ENCODE measurements around the gene AFF1.

Gene AFF1

GRCh38 chr4:86935566-86935852, 698 bp downstream of the AFF1 start:
- H3K36me3 Mint-ChIP-seq, result peaks cover 11% of the 10 kb centered on the region
- CTCF ChIA-PET, result interaction anchor here (0.8 to 4.2 kb wide), 8 partner anchors 13 to 279 kb away, joined by 3 to 29 read pairs (median 6); no protein-coding TSS in a partner anchor

GRCh38 chr4:86935853-86936733, 1.3 kb downstream of the AFF1 start:
- Mint-ChIP-seq H3K9me3 (no peaks in the 10 kb centered on the region), H3K4me1 (peaks cover 65% of the 10 kb centered on the region), H3K36me3 (peaks cover 11% of the 10 kb centered on the region), H3K27ac (peak overlapping the region; percentile 96), H3K4me3 (peak overlapping the region; percentile 80), H3K27me3 (no peaks in the 10 kb centered on the region)
- peak; percentile 80 for DNase-seq
- CTCF ChIA-PET, result interaction anchor here (0.8 to 4.2 kb wide), 8 partner anchors 13 to 278 kb away, joined by 3 to 29 read pairs (median 6); no protein-coding TSS in a partner anchor

More at GRCh38 chr4:86935566-86935852, 698 bp downstream of the AFF1 start:
- H3K9me3 Mint-ChIP-seq, result no peaks in the 10 kb centered on the region
- peak overlapping the region; percentile 80 for H3K4me3 Mint-ChIP-seq
- H3K27ac Mint-ChIP-seq, result peak overlapping the region; percentile 96
- no peak for DNase-seq
- no peaks in the 10 kb centered on the region for H3K27me3 Mint-ChIP-seq
- peaks cover 59% of the 10 kb centered on the region for H3K4me1 Mint-ChIP-seq

GRCh38 chr4:86938771-86939520, 4.1 kb downstream of the AFF1 start:
- Mint-ChIP-seq H3K27me3 (no peaks in the 10 kb centered on the region), H3K4me3 (peak overlapping the region; percentile 11), H3K36me3 (peaks cover 15% of the 10 kb centered on the region), H3K4me1 (peaks cover 62% of the 10 kb centered on the region), H3K9me3 (no peaks in the 10 kb centered on the region), H3K27ac (peak overlapping the region; percentile 89)
- CTCF ChIA-PET, result interaction anchor here (0.5 to 4.2 kb wide), 6 partner anchors 16 to 67 kb away, joined by 3 to 26 read pairs (median 4); no protein-coding TSS in a partner anchor
- no peak for DNase-seq

GRCh38 chr4:86939729-86940575, 5.1 kb downstream of the AFF1 start:
- Mint-ChIP-seq H3K27me3 (no peaks in the 10 kb centered on the region), H3K4me3 (peak overlapping the region; percentile 11), H3K4me1 (peaks cover 55% of the 10 kb centered on the region), H3K36me3 (peaks cover 15% of the 10 kb centered on the region), H3K9me3 (no peaks in the 10 kb centered on the region), H3K27ac (peak overlapping the region; percentile 89)
- no peak for DNase-seq
- CTCF ChIA-PET, result interaction anchor here (4.2 kb wide), 1 partner anchor 66 kb away, joined by 26 read pairs; no protein-coding TSS in a partner anchor

- Mint-ChIP-seq H3K4me3 (no peak overlapping the region), H3K27me3 (no peaks in the 10 kb centered on the region), H3K4me1 (peaks cover 52% of the 10 kb centered on the region), H3K27ac (no peak overlapping the region), H3K36me3 (peaks cover 18% of the 10 kb centered on the region), H3K9me3 (no peaks in the 10 kb centered on the region)
- no peak for DNase-seq
- CTCF ChIA-PET, result no interaction called here
These were observed 6.2 kb downstream of the AFF1 start for GRCh38 chr4:86940920-86941460.

- CTCF ChIA-PET, result interaction anchor here (0.8 kb wide), 1 partner anchor 19 kb away, joined by 3 read pairs; no protein-coding TSS in a partner anchor
- H3K9me3 Mint-ChIP-seq, result no peaks in the 10 kb centered on the region
These were observed 7.4 kb downstream of the AFF1 start for GRCh38 chr4:86942185-86942666.

GRCh38 chr4:86944964-86945781, 10.4 kb downstream of the AFF1 start:
- peaks cover 32% of the 10 kb centered on the region for H3K4me1 Mint-ChIP-seq
- H3K9me3 Mint-ChIP-seq, result no peaks in the 10 kb centered on the region
- DNase-seq, result no peak
- H3K36me3 Mint-ChIP-seq, result peaks cover 14% of the 10 kb centered on the region
- H3K27ac Mint-ChIP-seq, result no peak overlapping the region
- H3K4me3 Mint-ChIP-seq, result no peak overlapping the region
- CTCF ChIA-PET, result no interaction called here
- H3K27me3 Mint-ChIP-seq, result no peaks in the 10 kb centered on the region

More at GRCh38 chr4:86942185-86942666, 7.4 kb downstream of the AFF1 start:
- no peak for DNase-seq
- no peaks in the 10 kb centered on the region for H3K27me3 Mint-ChIP-seq
- H3K4me3 Mint-ChIP-seq, result no peak overlapping the region
- peaks cover 15% of the 10 kb centered on the region for H3K36me3 Mint-ChIP-seq
- H3K27ac Mint-ChIP-seq, result no peak overlapping the region
- H3K4me1 Mint-ChIP-seq, result peaks cover 47% of the 10 kb centered on the region

GRCh38 chr4:86946868-86947500, 12.2 kb downstream of the AFF1 start:
- Mint-ChIP-seq H3K4me3 (no peak overlapping the region), H3K27ac (no peak overlapping the region), H3K36me3 (peaks cover 24% of the 10 kb centered on the region), H3K9me3 (no peaks in the 10 kb centered on the region), H3K4me1 (peaks cover 22% of the 10 kb centered on the region), H3K27me3 (no peaks in the 10 kb centered on the region)
- DNase-seq, result no peak
- CTCF ChIA-PET, result interaction anchor here (0.9 kb wide), 1 partner anchor 12 kb away, joined by 3 read pairs; the partner anchor contains the start of gene AFF1

- CTCF ChIA-PET, result interaction anchor here (0.9 kb wide), 1 partner anchor 13 kb away, joined by 3 read pairs; the partner anchor contains the start of gene AFF1
- Mint-ChIP-seq H3K4me3 (no peak overlapping the region), H3K27ac (no peak overlapping the region), H3K9me3 (no peaks in the 10 kb centered on the region), H3K27me3 (no peaks in the 10 kb centered on the region), H3K4me1 (peaks cover 22% of the 10 kb centered on the region), H3K36me3 (peaks cover 23% of the 10 kb centered on the region)
- DNase-seq, result no peak
These were observed 12.8 kb downstream of the AFF1 start for GRCh38 chr4:86947501-86948120.

GRCh38 chr4:86948276-86948675, 13.5 kb downstream of the AFF1 start:
- peaks cover 22% of the 10 kb centered on the region for H3K36me3 Mint-ChIP-seq
- H3K4me1 Mint-ChIP-seq, result peaks cover 21% of the 10 kb centered on the region
- DNase-seq, result no peak
- H3K27ac Mint-ChIP-seq, result no peak overlapping the region
- no peak overlapping the region for H3K4me3 Mint-ChIP-seq
- no peaks in the 10 kb centered on the region for H3K27me3 Mint-ChIP-seq
- CTCF ChIA-PET, result no interaction called here
- no peaks in the 10 kb centered on the region for H3K9me3 Mint-ChIP-seq

- DNase-seq, result no peak
- Mint-ChIP-seq H3K36me3 (peaks cover 26% of the 10 kb centered on the region), H3K9me3 (no peaks in the 10 kb centered on the region), H3K27me3 (no peaks in the 10 kb centered on the region), H3K27ac (no peak overlapping the region), H3K4me3 (no peak overlapping the region), H3K4me1 (peaks cover 21% of the 10 kb centered on the region)
- CTCF ChIA-PET, result no interaction called here
These were observed 16.2 kb downstream of the AFF1 start for GRCh38 chr4:86950831-86951525.
